ENCODE data around the gene NCOA7. TPM values are rescaled to one million over a fixed set of nuclear protein-coding genes. Genes with fewer than 3 reads are reported as not detected.

NCOA7 gene
- total RNA-seq, 1 experiment from 2014 or later: 67.9 TPM

DNA sequence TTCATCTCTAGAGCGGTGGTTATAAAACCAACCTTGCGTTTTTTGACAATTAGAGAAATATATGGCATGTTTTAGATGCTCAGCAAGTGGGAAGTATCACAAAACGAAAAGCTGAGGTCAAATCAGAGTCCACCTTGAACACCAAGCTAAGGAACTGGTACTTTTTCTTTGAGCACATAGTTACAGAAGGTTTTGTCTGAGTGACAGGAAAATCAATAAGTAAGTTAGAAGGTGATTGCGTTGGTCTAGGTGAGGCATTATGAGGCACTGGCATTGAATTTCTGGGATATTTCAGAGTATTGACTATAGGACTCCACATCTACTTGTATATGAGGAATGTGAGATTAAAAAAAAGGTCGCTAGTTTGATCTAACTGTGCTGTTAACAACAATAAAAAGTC, 165.2 kb downstream of the NCOA7 start:
- H3K27ac Mint-ChIP-seq (ENCODE audit: unreplicated experiment): peak overlapping the region; percentile 59
- H3K27me3 Mint-ChIP-seq (ENCODE audit: insufficient read depth, unreplicated experiment): no peaks in the 10 kb centered on the region
- Histone ChIP-seq H3K4me3 (ENCODE audit: low read depth, low read length) (peak overlapping the region; percentile 99), H3K4me1 (peaks cover 7% of the 10 kb centered on the region), H3K27me3 (replicated peaks; ENCODE audit: control insufficient read depth, insufficient read depth, low read length) (no peaks in the 10 kb centered on the region), H3K9me3 (peaks cover 5% of the 10 kb centered on the region), H3K36me3 (ENCODE audit: control insufficient read depth, insufficient read depth, low read length) (no peaks in the 10 kb centered on the region)
- peaks cover 17% of the 10 kb centered on the region for H3K9me3 Mint-ChIP-seq (ENCODE audit: unreplicated experiment)
- no peak for DNase-seq
- peaks cover 22% of the 10 kb centered on the region for H3K4me1 Mint-ChIP-seq (ENCODE audit: low read depth, unreplicated experiment)
- TSS peak; percentile 95 for BruUV-seq (replicated peaks)
- no peak overlapping the region for H3K4me3 Mint-ChIP-seq (ENCODE audit: unreplicated experiment)
- H3K36me3 Mint-ChIP-seq (ENCODE audit: insufficient read depth, unreplicated experiment): no peaks in the 10 kb centered on the region
- intact Hi-C loops (cut with micrococcal nuclease; ENCODE audit: unreplicated experiment): loop anchor here (1.0 to 5.0 kb wide), 8 partner anchors 10 to 644 kb away; partner anchors contain the start of gene NCOA7
- ChIA-PET POLR2A (interaction anchor here (0.6 to 1.7 kb wide), 9 partner anchors 8 to 175 kb away, joined by 3 to 6 read pairs (median 5); partner anchors contain the start of genes NCOA7 and TRMT11), CTCF (interaction anchor here (0.6 to 3.0 kb wide), 30 partner anchors 8 to 202 kb away, joined by 3 to 58 read pairs (median 5); partner anchors contain the start of genes NCOA7 and TRMT11)
- TF ChIP-seq, protein P1, sequence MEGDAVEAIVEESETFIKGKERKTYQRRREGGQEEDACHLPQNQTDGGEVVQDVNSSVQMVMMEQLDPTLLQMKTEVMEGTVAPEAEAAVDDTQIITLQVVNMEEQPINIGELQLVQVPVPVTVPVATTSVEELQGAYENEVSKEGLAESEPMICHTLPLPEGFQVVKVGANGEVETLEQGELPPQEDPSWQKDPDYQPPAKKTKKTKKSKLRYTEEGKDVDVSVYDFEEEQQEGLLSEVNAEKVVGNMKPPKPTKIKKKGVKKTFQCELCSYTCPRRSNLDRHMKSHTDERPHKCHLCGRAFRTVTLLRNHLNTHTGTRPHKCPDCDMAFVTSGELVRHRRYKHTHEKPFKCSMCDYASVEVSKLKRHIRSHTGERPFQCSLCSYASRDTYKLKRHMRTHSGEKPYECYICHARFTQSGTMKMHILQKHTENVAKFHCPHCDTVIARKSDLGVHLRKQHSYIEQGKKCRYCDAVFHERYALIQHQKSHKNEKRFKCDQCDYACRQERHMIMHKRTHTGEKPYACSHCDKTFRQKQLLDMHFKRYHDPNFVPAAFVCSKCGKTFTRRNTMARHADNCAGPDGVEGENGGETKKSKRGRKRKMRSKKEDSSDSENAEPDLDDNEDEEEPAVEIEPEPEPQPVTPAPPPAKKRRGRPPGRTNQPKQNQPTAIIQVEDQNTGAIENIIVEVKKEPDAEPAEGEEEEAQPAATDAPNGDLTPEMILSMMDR (IDR thresholded peaks at IDR 0.05; ENCODE audit: insufficient read depth in 1 of 2, low read depth in 1 of 2, low read length in 1 of 2, severe bottlenecking in 1 of 2, unreplicated experiment in 1 of 2): no peak

DNA sequence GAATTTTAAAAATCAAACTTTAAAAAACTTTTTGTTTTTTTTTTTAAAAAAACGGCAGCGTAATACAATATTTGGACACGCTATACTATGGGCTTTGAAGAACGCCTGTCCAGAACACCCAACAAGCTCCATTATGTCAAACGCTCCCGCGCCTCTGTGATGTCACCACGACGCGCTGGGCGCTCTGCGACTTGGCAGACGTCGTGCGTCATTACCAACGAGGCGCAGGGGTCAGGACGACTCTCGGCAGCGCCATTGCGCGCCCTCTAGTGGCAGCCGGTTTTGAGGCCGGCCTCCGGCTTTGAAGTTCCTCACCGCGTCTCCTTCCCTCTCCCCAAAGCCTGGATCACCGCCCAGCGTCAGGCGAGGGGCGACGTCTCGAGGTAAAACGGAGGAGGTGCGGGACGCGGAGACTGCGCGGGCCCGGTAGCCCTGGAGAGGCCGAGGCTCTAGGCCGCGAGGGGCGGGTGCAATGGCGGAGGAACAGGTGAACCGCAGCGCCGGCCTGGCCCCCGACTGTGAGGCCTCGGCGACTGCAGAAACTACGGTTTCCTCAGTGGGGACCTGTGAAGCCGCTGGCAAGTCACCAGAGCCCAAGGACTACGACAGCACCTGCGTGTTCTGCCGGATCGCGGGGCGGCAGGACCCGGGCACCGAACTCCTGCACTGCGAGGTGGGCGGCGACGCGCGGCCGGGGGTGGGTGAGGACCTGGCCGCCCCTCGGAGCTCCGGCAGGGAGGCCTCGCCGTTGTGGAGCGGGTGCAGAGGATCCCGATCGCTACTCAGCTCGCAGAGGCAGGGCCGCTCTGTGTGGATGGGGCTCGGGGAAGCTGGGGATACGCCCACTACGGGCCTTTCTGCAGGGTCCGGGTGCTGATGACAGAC, 166.0 kb downstream of the NCOA7 start, which contains the start of gene HINT3:
Gene HINT3, plus strand, starts transcription at position 265 of the 885 bp plus-strand sequence. Its CDS starts 208 bp downstream, at position 473.
- Mint-ChIP-seq H3K4me1 (ENCODE audit: low read depth, unreplicated experiment) (peaks cover 14% of the 10 kb centered on the region), H3K27ac (ENCODE audit: unreplicated experiment) (peak within 1 kb of the TSS; percentile 59)
- intact Hi-C loops (cut with micrococcal nuclease; ENCODE audit: unreplicated experiment): loop anchor here (1.0 to 5.0 kb wide), 8 partner anchors 10 to 644 kb away; partner anchors contain the start of gene NCOA7

More for the DNA sequence above, 166.0 kb downstream of the NCOA7 start, which contains the start of gene HINT3:
- no peaks in the 10 kb centered on the region for H3K36me3 Mint-ChIP-seq (ENCODE audit: insufficient read depth, unreplicated experiment)
- Histone ChIP-seq H3K4me1 (peaks cover 7% of the 10 kb centered on the region), H3K27me3 (replicated peaks; ENCODE audit: control insufficient read depth, insufficient read depth, low read length) (no peaks in the 10 kb centered on the region), H3K36me3 (ENCODE audit: control insufficient read depth, insufficient read depth, low read length) (no peaks in the 10 kb centered on the region), H3K9me3 (peaks cover 5% of the 10 kb centered on the region), H3K4me3 (ENCODE audit: low read depth, low read length) (peak within 1 kb of the TSS; percentile 99)
- ChIA-PET CTCF (interaction anchor here (0.6 to 3.0 kb wide), 33 partner anchors 8 to 203 kb away, joined by 3 to 58 read pairs (median 5); partner anchors contain the start of genes NCOA7 and TRMT11), POLR2A (interaction anchor here (0.6 to 1.7 kb wide), 11 partner anchors 8 to 176 kb away, joined by 3 to 9 read pairs (median 5); partner anchors contain the start of genes NCOA7 and TRMT11)
- peak; percentile 96 to 98 for DNase-seq
- H3K27me3 Mint-ChIP-seq (ENCODE audit: insufficient read depth, unreplicated experiment): no peaks in the 10 kb centered on the region
- TF ChIP-seq, protein P1 (IDR thresholded peaks at IDR 0.05; ENCODE audit: insufficient read depth in 1 of 2, low read depth in 1 of 2, low read length in 1 of 2, severe bottlenecking in 1 of 2, unreplicated experiment in 1 of 2): peak; percentile 93 to 95
- BruUV-seq (replicated peaks): no TSS peak
- H3K4me3 Mint-ChIP-seq (ENCODE audit: unreplicated experiment): no peak within 1 kb of the TSS
- H3K9me3 Mint-ChIP-seq (ENCODE audit: unreplicated experiment): peaks cover 11% of the 10 kb centered on the region

Data from Caco-2 (cell line).